DMS 273 treated with DMSO at 0.1 percent for 48 hours (cell line): Measurements from ENCODE around the gene CAMK2D.

ENCODE experiments used
- DNase-seq: peaks from one replicate; lab custom pipeline; 2025; lab: John Stamatoyannopoulos, UW

The CAMK2D gene

DNA sequence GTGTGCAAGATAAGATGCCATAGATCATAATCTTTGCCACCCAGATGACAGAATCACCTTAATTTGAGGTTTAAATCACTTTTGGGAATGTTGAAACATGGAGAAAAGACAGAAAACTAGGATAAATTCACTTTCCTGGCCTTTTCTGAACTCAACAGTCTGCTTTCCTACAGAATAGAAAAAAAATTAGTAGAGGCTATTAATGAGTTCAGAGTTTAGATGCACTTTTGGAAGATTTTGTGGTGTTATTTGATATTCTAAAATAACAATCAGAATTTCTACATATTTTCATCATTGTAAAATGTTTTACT is 195.9 kb downstream of the CAMK2D start:
- no peak for DNase-seq

DNA sequence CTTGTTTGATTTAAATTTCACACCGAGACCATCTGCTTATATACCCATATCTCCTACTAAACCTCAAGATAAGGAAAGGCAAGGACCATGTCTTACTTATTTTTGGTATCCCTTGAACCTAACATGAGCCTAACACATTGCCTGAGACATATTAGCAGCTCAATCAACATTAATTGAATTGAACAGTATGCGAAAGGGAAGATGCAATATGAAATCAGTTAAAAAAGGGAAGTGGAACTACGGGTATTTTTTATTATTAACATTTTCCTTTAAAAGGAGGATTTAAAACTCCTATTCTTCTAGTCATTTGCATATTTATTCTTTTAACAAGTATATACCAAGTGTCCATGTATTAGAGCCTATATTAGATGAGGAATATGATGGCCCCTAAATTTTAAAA is 197.0 kb downstream of the CAMK2D start:
- DNase-seq = no peak

DNA sequence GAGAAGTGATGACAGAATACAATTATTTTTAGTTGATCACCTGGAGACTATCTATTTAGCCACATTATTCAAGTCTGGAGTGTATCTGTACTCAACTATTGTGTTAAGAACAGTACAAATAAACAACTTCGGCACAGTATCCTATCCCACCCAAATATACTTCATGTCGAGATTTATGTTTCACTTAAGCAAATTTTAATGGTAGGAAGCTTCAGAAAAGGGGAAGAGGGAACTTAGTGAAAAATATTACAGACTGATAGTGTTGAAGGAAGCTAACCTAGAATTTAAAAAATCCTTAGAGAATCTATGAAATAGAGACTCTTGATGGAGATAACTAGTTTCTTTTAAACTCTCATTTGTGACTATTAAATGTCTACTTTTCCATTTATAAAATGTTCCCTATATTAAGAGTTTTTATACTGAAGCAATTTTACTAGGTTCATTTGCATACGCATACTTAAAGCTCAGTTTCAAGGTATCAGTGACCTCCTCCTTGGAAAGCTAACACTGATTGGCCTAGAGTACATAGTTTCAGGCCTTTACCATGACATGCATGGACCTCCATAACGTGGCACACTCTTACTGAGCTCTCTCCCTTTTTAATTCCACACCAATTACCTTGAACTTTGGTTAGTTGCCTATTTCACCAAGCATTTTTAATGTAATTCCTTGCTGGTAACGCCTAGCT is 197.7 kb downstream of the CAMK2D start:
- no peak for DNase-seq

DNA sequence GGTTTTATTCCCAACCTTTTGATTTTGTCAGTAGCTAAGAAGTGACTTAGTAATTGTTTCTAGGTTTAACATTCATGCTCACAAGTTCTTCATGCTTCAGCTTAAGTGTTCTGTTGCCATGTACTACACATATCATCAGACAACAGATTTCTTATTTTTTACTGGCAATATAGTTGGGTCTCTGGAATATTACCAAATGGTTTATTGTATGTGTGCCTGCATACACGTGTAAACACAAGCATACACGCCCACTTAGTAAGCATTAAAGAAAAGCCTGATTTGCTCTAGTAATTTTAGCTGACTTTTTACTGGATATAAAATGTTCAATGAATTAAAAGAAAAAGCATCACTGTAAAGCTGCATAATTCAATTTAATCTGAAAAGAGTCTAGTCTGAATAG is 199.8 kb downstream of the CAMK2D start:
- DNase-seq = no peak

DNA sequence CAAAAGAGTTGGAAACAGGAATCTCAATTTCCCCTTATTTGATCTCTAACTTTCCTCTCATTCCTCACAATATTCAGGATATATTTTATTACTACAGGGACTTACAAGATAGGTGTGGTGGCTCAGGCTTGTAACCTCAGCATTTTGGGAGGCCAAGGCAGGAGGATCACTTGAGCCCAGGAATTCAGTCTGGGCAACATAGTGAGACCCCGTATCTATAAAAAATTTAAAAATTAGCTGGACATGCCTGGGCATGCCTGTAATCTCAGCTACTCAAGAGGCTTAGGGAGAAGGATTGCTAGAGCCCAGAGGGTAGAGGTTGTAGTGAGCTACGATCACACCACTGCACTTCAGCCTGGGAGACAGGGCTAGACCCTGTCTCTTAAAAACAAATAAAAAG is 200.4 kb downstream of the CAMK2D start:
- no peak for DNase-seq

DNA sequence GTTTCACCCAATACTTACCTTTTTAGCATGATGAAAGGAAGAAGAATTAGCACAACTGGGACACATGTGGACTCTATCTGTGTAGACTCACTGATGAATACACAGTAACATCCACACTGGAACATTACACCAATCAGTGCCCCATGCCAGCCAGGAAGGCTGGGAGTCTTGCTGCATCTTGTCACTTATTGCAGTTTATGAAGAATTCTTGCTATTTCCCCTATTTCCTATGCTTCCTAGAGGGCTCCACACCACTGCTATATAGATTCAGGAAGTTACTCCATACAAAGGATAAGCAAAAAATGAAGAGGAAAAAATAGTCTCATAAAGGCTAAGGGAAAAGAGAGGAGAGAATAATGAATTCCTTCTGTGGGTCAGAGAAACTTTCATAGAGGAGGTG is 201.0 kb downstream of the CAMK2D start:
- DNase-seq = no peak

DNA sequence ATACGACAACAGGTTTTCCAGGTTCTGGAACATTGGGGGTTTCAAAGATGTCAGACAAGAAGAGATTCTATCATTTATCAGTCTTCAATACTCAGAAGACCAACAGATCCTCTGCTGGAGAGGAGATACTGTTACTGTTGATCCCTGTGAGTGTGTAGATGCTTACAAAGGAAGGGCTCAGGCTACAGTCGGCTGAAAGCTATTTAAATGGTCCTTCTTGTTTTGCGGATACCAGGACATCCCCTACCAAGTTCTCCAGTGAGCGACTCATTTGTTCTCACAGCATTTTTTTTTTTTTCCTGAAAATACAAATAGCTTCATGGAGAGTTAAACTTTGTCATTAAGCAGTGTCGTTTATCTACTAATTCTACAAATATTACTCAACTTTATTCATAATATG is 201.6 kb downstream of the CAMK2D start:
- no peak for DNase-seq

DNA sequence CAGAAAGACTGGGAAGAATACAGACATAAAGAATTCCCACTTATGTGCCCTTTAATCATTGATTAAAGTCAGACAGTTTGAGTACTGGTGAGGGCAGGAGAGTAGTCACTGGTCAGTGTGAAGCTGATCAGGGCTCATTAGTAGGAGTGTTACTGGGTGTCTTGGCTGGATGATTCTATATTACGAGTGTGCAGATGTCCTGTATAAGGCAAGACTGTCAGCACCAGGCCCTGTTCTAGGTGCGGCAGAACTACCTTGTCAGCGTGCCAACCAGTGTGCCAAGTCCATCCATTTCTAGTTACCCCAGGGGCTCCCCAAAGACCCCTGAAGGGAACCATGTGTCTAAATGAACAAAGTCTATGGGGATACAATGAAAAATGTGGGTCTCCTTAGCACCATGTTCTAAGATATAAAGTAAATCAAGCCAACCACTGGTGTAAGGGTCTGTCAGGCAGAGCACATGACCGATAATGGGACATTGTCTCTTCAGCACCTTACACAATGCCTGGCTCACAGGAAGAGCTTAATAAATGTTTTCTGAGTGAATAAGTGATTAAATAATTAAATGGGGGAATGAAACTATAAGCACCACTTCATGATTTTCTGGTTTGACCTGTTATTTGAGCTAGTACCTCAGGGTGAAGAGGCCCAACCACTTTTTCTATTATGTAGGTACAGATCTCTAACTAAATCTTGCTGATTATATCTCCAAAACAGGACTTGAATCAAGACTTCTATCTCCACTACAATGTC is 205.0 kb downstream of the CAMK2D start:
- DNase-seq = no peak

DNA sequence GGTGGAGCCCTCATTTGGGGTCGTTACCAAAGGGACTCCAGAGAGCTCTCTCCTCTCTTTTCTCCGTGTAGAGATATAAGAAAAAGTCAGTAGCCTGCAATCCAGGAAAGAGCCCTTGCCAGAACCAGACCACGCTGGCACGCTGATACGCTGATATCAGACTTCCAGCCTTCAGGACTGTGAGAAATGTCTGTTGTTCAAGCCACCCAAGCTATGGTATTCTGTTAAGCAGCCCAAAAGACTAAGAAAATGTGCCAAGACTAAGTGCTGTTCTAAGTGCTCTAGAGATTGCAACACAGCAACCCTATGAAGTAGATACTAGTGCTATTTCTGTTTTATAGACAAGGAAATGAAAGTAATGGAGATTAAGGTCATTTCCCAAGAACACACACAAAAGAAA is 205.7 kb downstream of the CAMK2D start:
- DNase-seq = no peak

DNA sequence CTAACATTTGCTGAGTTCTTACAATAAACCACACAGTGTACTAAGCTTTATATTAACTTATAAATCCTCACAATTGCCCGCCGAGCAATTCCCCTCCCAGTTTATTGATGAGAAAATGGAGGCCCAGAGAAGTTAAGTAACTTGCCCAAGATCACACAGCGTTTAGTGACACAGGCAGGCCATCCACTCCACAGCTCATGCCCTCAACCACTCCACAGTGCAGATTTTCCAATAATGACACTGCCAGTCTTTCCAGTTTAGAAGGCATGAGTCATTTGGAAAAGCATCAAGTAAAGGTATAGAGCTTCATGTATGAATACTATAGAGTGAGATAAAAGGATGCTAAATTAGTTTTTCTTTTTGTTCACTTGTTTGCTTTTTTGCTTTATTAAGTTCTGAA is 208.5 kb downstream of the CAMK2D start:
- DNase-seq = no peak

DNA sequence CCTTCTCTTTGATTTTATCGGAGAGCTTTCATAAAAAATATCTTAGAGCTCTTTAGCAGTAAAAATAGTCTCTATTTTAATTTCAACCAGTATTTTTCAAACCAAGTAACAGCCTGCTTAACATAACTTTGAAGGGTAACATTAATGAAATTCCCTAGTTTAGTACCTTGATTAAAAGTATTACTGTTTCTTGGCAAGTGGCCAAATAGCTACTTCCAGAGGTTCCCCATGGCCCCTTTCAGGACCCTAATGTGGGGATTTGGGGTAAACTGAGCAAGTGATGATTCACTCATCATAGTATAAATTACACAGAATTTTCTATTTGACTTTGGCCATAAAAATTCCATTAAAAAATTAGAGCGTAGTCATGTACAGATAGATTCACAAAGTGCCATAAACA is 211.0 kb downstream of the CAMK2D start:
- DNase-seq = no peak

DNA sequence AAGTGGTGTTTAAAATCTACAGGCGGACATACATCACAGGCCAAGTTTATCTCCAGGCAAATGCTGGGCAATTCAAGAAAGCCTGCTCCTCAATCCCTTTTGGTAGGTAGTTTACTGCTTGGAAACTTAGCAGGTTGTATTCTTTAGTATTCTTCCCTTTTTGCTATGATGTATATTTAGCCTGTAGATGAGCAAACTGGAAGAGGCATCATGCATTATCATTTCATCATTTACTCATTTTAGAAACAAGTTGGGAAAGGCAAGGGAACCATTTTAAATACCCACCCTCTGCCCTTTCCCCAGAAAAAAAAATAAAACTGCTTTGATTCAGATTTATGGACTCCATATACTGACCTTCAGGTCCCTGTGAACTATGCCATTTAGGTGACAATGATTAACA is 213.2 kb downstream of the CAMK2D start:
- DNase-seq = no peak

DNA sequence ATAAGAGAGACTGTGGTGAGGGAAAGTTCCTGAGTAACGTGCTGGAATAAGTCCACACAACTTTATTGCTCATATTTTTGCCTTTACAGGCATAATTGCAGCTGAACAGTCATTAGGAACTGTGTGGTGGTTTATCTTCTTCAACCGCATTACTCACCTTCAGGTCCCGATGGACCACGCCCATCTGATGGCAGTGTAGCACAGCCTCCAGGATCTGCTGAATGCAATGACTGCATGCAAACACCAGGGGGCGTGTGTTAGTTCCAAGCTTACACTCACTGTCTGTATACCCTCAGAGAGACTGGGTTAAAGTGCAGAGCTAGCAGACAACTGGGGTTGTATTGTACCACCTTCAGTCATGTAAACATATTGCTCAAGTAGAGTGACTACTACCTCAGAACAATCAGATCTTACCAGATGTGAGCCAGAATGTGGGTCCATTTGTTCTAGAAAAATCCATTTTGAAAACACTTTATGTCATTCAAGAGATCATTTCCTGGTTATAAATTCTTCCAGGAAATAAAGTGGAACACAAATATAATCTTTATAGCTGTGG is 214.0 kb downstream of the CAMK2D start:
- peak; percentile 59 for DNase-seq

DNA sequence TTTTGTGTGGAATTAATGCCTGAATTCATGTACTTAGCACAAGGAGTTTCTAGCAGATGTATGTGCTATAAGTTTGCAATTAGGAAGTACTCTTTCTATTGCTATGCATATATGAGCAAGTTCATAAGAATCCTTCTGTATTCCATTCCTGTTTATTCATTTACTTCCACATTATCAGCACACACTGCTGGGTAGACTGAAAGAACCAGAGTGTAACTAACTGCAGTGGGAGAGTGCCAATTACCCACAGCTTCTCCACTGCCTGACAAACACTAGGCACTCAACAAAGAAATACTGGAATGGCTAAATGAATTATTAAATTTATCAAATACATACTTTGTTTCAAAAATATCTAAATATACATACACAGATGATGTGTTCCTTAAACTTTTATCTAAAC is 219.6 kb downstream of the CAMK2D start:
- DNase-seq = no peak

DNA sequence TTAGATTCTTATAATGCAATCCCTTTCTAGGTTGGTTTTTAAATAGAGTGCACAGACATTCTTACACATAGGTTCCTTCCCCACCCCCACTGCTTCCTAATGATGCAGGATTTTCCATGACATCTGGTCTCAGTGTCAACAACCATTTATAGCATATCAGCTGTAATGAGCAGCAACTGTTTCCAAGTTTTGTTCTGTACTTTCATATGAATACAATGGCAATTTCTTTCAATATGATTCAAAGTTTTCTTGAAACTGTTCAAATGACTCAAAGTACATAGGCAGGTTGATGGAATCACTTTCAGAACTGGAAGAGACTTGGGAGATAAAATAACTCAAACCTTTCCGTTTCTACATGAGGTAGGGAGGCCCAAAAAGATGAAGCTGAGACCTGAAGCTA is 220.7 kb downstream of the CAMK2D start:
- DNase-seq = peak; percentile 42

DNA sequence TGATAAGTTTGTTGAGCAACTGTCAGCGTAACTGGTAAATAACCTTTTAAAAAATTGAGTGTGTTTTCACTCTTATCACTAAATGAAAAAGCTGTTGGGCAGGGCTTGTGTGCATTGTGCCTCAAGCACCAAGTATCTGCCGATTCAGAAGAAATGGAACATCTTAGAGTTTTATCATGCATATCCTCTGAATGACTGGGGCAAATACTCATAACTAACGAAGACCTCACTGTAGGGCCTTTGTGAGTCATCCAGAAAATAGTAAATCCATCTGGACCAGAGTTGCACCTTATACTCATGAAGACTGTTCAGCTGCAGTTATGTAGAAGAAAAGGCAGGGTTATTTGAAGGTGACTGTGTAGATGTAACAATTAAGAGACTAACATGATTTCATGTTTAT is 222.1 kb downstream of the CAMK2D start:
- DNase-seq = no peak

DNA sequence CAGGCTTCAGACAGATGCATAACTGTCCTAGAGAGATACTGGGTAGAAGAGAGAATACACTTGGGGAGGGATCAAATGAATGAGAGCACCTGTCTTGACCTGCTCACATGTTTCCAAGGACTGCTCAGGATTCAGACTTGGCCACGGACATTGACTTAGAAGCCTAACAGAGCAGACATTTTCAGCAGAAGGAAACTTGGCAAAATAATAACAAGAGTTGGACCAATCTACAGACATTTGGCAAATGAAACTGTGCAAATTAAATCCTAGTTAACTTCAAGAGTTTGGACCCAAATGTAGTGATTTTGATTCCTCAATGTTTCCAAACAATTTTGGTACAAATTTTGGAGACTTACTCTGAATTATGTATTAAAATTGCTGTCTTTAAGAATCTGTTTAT is 223.9 kb downstream of the CAMK2D start:
- no peak for DNase-seq

DNA sequence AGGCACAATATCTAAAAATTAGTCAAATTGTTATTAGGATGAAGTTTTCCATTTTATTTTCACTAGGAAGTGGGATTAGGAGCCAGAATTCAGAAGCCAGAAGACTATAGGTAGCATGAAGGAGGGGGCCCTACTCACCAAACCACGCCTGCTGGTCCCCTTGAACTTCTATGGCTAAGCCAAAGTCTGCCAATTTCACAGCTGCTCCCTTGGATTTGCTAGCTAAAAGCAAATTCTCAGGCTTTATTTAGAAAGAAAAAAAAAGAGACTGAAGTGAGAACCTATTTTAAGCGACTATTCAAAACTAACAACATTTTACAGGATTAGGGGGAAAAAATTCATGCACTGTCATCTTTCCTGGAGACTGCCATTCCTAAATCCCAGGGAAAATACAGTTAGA is 224.3 kb downstream of the CAMK2D start:
- no peak for DNase-seq

DNA sequence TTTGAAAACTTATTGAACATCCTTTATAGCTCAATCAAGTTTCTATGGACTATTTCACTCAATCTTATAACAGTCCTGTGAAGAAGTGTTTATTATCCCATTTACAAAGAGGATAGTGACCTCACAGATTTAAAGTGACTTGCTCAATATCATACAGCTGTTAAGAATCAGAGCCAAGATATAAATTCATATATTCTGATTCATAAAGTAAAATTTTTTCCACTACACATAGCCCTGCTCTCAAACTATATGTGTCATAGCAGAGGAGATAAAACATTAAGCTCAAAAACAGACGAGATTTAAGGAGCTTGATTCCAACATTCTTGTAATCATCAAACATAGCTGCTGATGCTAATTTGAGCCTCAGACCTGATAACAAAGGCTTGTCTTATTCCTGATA is 226.8 kb downstream of the CAMK2D start:
- DNase-seq = no peak

DNA sequence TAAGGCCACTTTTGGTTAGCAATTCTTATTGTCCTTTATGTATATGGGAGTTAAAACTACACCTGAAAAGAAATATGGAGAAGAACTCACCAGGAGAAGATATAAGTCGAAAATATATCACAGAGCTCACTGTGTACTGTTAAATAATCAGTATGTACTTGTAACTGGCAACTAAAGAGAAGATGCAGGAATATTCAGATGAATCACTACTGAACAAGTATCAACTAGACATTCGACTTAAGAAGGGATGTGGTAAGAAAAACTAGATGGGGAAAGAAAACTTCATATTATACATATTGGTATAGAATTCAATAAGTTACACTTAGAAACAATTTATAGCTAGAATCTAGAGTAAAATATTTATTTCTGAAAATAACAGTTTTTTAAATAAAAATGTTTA is 230.0 kb downstream of the CAMK2D start:
- no peak for DNase-seq

DNA sequence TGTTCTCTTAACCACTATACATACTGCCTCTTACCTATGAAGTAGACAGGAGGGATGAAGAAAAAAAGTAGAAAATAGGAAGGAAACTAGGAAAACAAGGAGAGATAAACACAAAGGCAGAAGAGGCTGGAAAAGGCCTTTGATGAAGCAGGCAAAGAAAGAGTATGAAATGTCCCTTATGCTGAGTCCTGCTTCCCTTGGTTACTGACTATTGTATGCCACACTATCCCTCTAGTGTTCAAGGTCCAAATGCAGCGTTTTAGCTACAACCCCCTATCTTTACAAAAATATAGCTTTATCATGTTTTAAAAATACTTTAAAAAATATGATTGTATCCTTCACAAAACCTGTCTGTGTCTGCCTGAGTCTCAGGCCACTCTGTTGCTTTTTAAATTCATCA is 233.1 kb downstream of the CAMK2D start:
- no peak for DNase-seq

DNA sequence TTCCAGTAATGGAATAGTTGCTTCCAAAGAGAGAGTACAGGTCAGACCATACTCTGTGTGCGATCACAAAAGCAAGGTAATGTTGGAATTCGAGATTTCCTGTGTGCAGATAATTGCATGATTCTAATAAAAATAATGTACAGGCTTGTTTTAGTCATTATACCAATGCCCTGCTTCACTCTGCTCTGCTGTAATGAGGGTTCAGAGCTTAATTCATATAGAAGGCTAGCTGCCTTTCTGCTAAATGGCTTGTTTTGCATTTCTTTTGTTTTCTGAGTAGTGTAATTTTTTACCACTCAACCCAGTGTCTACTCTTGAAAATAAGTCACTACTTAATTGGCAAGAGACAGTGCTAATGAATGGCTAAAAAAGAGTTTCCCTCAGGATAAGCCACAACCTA is 236.0 kb downstream of the CAMK2D start:
- no peak for DNase-seq

DNA sequence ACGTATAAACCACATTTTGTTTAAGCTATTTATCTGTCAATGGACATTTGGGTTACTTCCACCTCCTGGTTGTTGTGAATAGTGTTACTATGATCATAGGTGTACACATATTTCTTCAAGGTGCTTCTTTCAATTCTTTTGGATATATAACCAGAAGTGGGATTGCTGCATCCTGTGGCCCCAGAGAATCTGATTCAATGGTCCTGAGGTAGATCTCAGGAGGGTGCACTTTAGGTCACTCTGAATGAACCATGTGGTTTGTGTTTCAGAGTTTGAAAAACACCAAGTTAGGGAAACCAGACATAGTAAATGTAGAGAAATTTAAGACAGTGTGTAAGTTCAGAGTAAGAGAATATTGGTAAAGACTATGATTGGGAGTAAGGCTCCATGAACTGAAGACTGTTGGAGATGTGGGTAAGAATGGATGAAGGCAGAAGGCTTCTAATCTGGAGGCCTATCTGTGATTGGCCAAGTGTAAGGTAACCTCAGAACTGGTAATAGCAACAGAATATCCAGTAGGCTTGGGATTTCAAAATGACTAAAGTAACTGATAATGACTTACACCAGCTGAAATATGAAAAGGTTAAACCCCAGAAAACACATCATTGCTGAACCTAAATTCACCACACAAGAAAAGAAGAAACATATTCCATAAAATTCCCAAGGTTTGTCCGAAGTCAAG is 236.9 kb downstream of the CAMK2D start:
- DNase-seq = no peak
